Measurements from ENCODE around the gene NFYC. TPM values are rescaled to one million over a fixed set of nuclear protein-coding genes. Genes with fewer than 3 reads are reported as not detected.

Gene NFYC
- total RNA-seq, 1 experiment from 2014 or later = 83.0 TPM

GRCh38 chr1:40798366-40799281 is 107.1 kb downstream of the NFYC start:
- CTCF ChIA-PET = no interaction called here
- H3K9me3 ChIP-seq (ENCODE audit: low read depth, low read length, poor library complexity, severe bottlenecking) = no peaks in the 10 kb centered on the region
- H3K27me3 ChIP-seq (replicated peaks; ENCODE audit: insufficient read depth, low read depth, low read length, poor library complexity) = no peaks in the 10 kb centered on the region
- BruUV-seq (replicated peaks) = no TSS peak
- intact Hi-C loops (cut with micrococcal nuclease; ENCODE audit: unreplicated experiment) = no loop called here
- H3K4me1 ChIP-seq (ENCODE audit: insufficient read depth, low read length, poor library complexity, severe bottlenecking) = peaks cover 17% of the 10 kb centered on the region
- TF ChIP-seq EZH2 (IDR thresholded peaks at IDR 0.05; ENCODE audit: borderline replicate concordance, low read depth, low read length, poor library complexity, severe bottlenecking) = no peak
- no peak for TF ChIP-seq CTCF (conservative IDR thresholded peaks at IDR 0.05; ENCODE audit: low read depth, low read length)
- no peak overlapping the region for H3K4me3 ChIP-seq (ENCODE audit: low read depth, low read length, poor library complexity, severe bottlenecking)
- DNase-seq (ENCODE audit: low spot score) = no peak
- no peaks in the 10 kb centered on the region for H3K36me3 ChIP-seq (ENCODE audit: insufficient read depth, low read length, poor library complexity, severe bottlenecking)
- H3K27ac ChIP-seq (ENCODE audit: low read depth, low read length, poor library complexity, severe bottlenecking) = no peak overlapping the region
- POLR2A ChIA-PET (ENCODE audit: low non-redundant PET) = no interaction called here

GRCh38 chr1:40799351-40799867 is 107.9 kb downstream of the NFYC start:
- no peak for TF ChIP-seq EZH2 (IDR thresholded peaks at IDR 0.05; ENCODE audit: borderline replicate concordance, low read depth, low read length, poor library complexity, severe bottlenecking)
- TF ChIP-seq CTCF (conservative IDR thresholded peaks at IDR 0.05; ENCODE audit: low read depth, low read length) = no peak
- ChIA-PET POLR2A (ENCODE audit: low non-redundant PET) (no interaction called here), CTCF (no interaction called here)
- intact Hi-C loops (cut with micrococcal nuclease; ENCODE audit: unreplicated experiment) = no loop called here
- no peak for DNase-seq (ENCODE audit: low spot score)
- Histone ChIP-seq H3K9me3 (ENCODE audit: low read depth, low read length, poor library complexity, severe bottlenecking) (no peaks in the 10 kb centered on the region), H3K27me3 (replicated peaks; ENCODE audit: insufficient read depth, low read depth, low read length, poor library complexity) (no peaks in the 10 kb centered on the region), H3K36me3 (ENCODE audit: insufficient read depth, low read length, poor library complexity, severe bottlenecking) (no peaks in the 10 kb centered on the region), H3K4me3 (ENCODE audit: low read depth, low read length, poor library complexity, severe bottlenecking) (no peak overlapping the region), H3K27ac (ENCODE audit: low read depth, low read length, poor library complexity, severe bottlenecking) (no peak overlapping the region), H3K4me1 (ENCODE audit: insufficient read depth, low read length, poor library complexity, severe bottlenecking) (peaks cover 17% of the 10 kb centered on the region)
- BruUV-seq (replicated peaks) = no TSS peak

- Histone ChIP-seq H3K27me3 (replicated peaks; ENCODE audit: insufficient read depth, low read depth, low read length, poor library complexity) (no peaks in the 10 kb centered on the region), H3K4me3 (ENCODE audit: low read depth, low read length, poor library complexity, severe bottlenecking) (peak overlapping the region; percentile 23), H3K27ac (ENCODE audit: low read depth, low read length, poor library complexity, severe bottlenecking) (peak overlapping the region; percentile 50), H3K4me1 (ENCODE audit: insufficient read depth, low read length, poor library complexity, severe bottlenecking) (peaks cover 17% of the 10 kb centered on the region), H3K9me3 (ENCODE audit: low read depth, low read length, poor library complexity, severe bottlenecking) (no peaks in the 10 kb centered on the region), H3K36me3 (ENCODE audit: insufficient read depth, low read length, poor library complexity, severe bottlenecking) (no peaks in the 10 kb centered on the region)
- TF ChIP-seq CTCF (conservative IDR thresholded peaks at IDR 0.05; ENCODE audit: low read depth, low read length) (no peak), EZH2 (IDR thresholded peaks at IDR 0.05; ENCODE audit: borderline replicate concordance, low read depth, low read length, poor library complexity, severe bottlenecking) (no peak)
- no peak for DNase-seq (ENCODE audit: low spot score)
- intact Hi-C loops (cut with micrococcal nuclease; ENCODE audit: unreplicated experiment) = no loop called here
- ChIA-PET CTCF (no interaction called here), POLR2A (ENCODE audit: low non-redundant PET) (no interaction called here)
- BruUV-seq (replicated peaks) = no TSS peak
Observed at GRCh38 chr1:40801742-40802077, 110.2 kb downstream of the NFYC start.
